Measurements from ENCODE around the gene WNT1. TPM values are rescaled to one million over a fixed set of nuclear protein-coding genes. Genes with fewer than 3 reads are reported as not detected.

The WNT1 gene
- total and polyA plus RNA-seq, 10 of the 15 experiments (the other 5 are each of a cell fraction or from before 2014, with no cell fraction given) = not detected

DNA sequence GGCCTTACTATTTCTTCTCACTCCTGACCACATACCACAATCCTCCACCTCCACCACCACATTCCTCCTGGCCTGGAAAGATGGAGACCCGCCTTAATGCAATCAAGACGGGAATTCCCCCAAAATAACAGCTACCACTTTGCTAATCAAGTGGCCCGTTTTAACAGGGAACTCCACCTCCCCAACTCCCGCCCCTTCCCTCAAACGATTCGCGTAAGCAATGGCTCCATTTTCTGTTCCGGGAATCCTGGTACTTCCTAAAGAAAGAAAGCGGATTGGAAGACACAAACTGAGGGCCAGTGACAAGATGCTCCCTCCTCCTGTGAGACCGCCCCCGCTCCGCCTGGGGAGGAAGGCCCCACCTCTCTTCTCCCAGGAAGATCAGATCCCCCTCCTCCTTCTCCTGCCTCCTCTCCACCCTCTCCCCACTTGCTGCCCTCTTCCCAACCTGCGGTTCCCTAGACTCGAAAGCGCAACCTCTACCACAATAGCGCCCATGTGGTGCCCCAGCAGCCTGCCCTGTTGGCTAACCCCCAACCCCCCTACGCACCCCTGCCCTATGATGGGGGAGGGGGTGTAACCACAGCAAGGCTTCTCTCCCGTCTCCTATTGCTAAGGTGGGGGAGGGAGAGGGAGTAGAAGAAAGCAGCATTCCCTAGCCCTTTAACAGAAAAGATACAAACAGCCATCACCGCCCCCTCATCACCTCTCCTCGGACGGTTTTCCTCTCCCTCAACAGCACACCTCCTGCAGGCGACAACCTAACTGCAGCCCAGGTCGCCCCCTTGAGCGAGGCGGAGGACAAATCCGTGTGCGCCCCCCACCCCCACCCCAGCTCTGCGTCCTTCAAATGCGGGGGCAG lies 21.6 kb upstream of the WNT1 start (continued):
- TF ChIP-seq, protein P1, sequence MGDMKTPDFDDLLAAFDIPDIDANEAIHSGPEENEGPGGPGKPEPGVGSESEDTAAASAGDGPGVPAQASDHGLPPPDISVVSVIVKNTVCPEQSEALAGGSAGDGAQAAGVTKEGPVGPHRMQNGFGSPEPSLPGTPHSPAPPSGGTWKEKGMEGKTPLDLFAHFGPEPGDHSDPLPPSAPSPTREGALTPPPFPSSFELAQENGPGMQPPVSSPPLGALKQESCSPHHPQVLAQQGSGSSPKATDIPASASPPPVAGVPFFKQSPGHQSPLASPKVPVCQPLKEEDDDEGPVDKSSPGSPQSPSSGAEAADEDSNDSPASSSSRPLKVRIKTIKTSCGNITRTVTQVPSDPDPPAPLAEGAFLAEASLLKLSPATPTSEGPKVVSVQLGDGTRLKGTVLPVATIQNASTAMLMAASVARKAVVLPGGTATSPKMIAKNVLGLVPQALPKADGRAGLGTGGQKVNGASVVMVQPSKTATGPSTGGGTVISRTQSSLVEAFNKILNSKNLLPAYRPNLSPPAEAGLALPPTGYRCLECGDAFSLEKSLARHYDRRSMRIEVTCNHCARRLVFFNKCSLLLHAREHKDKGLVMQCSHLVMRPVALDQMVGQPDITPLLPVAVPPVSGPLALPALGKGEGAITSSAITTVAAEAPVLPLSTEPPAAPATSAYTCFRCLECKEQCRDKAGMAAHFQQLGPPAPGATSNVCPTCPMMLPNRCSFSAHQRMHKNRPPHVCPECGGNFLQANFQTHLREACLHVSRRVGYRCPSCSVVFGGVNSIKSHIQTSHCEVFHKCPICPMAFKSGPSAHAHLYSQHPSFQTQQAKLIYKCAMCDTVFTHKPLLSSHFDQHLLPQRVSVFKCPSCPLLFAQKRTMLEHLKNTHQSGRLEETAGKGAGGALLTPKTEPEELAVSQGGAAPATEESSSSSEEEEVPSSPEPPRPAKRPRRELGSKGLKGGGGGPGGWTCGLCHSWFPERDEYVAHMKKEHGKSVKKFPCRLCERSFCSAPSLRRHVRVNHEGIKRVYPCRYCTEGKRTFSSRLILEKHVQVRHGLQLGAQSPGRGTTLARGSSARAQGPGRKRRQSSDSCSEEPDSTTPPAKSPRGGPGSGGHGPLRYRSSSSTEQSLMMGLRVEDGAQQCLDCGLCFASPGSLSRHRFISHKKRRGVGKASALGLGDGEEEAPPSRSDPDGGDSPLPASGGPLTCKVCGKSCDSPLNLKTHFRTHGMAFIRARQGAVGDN (IDR thresholded peaks at IDR 0.05) = no peak
- TF ChIP-seq PAX8 (IDR thresholded peaks at IDR 0.05) (no peak), MTA3 (IDR thresholded peaks at IDR 0.05; ENCODE audit: borderline replicate concordance, low read length) (no peak; the same call in 1 of the 2 replicates), MYC (IDR thresholded peaks at IDR 0.05; ENCODE audit: insufficient read depth, insufficient read length, insufficient replicate concordance, low read length, severe bottlenecking) (no peak), IKZF1 (conservative IDR thresholded peaks at IDR 0.05) (peak; percentile 29), NR2F1 (conservative IDR thresholded peaks at IDR 0.05) (0 out of 2 replicates have a peak, but pooled peaks have one; percentile 21), EED (IDR thresholded peaks at IDR 0.05; ENCODE audit: low read depth) (peak; percentile 28; the same call in 1 of the 2 replicates), BRCA1 (IDR thresholded peaks at IDR 0.05; ENCODE audit: low read depth, low read length) (no peak), IKZF2 (IDR thresholded peaks at IDR 0.05) (peak; percentile 71 to 75), DPF2 (IDR thresholded peaks at IDR 0.05) (peak; percentile 22), CREB1 (IDR thresholded peaks at IDR 0.05; ENCODE audit: low read depth) (0 out of 2 replicates have a peak, but pooled peaks have one; percentile 32), ESRRA (IDR thresholded peaks at IDR 0.05; ENCODE audit: low read length) (no peak), TBL1XR1 (IDR thresholded peaks at IDR 0.05; ENCODE audit: low read depth, low read length) (no peak), GATAD2B (conservative IDR thresholded peaks at IDR 0.05; ENCODE audit: low read depth) (0 out of 2 replicates have a peak, but pooled peaks have one; percentile 50), TCF12 (IDR thresholded peaks at IDR 0.05; ENCODE audit: low read depth, low read length) (no peak), SMAD5 (IDR thresholded peaks at IDR 0.05; ENCODE audit: low read depth) (no peak)
- TF ChIP-seq, protein P2, sequence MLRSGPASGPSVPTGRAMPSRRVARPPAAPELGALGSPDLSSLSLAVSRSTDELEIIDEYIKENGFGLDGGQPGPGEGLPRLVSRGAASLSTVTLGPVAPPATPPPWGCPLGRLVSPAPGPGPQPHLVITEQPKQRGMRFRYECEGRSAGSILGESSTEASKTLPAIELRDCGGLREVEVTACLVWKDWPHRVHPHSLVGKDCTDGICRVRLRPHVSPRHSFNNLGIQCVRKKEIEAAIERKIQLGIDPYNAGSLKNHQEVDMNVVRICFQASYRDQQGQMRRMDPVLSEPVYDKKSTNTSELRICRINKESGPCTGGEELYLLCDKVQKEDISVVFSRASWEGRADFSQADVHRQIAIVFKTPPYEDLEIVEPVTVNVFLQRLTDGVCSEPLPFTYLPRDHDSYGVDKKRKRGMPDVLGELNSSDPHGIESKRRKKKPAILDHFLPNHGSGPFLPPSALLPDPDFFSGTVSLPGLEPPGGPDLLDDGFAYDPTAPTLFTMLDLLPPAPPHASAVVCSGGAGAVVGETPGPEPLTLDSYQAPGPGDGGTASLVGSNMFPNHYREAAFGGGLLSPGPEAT (IDR thresholded peaks at IDR 0.05; ENCODE audit: low read depth) = peak; percentile 24; the same call in 1 of the 2 replicates
- TF ChIP-seq, protein P3, sequence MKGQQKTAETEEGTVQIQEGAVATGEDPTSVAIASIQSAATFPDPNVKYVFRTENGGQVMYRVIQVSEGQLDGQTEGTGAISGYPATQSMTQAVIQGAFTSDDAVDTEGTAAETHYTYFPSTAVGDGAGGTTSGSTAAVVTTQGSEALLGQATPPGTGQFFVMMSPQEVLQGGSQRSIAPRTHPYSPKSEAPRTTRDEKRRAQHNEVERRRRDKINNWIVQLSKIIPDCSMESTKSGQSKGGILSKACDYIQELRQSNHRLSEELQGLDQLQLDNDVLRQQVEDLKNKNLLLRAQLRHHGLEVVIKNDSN (IDR thresholded peaks at IDR 0.05; ENCODE audit: borderline replicate concordance, extremely low read length, insufficient read depth, low read depth, low read length) = no peak
- TF ChIP-seq, protein P4, sequence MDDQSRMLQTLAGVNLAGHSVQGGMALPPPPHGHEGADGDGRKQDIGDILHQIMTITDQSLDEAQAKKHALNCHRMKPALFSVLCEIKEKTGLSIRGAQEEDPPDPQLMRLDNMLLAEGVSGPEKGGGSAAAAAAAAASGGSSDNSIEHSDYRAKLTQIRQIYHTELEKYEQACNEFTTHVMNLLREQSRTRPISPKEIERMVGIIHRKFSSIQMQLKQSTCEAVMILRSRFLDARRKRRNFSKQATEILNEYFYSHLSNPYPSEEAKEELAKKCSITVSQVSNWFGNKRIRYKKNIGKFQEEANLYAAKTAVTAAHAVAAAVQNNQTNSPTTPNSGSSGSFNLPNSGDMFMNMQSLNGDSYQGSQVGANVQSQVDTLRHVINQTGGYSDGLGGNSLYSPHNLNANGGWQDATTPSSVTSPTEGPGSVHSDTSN (IDR thresholded peaks at IDR 0.05; ENCODE audit: insufficient replicate concordance, low read depth, low read length) = no peak
- TF ChIP-seq, protein P5, sequence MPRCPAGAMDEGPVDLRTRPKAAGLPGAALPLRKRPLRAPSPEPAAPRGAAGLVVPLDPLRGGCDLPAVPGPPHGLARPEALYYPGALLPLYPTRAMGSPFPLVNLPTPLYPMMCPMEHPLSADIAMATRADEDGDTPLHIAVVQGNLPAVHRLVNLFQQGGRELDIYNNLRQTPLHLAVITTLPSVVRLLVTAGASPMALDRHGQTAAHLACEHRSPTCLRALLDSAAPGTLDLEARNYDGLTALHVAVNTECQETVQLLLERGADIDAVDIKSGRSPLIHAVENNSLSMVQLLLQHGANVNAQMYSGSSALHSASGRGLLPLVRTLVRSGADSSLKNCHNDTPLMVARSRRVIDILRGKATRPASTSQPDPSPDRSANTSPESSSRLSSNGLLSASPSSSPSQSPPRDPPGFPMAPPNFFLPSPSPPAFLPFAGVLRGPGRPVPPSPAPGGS (IDR thresholded peaks at IDR 0.05; ENCODE audit: borderline replicate concordance, insufficient read depth, low read depth, low read length, poor library complexity, severe bottlenecking) = no peak

Measured in GM12878 (cell line).